Endodermal cell (in vitro differentiated cells): ENCODE results near the gene MNX1. TPM values are rescaled to one million over a fixed set of nuclear protein-coding genes. Genes with fewer than 3 reads are reported as not detected.

Experiments
- DNase-seq: peaks from one replicate; pipeline ENCODE4 v3.0.0-alpha.2; 2017
- H3K27ac ChIP-seq: 2 replicates; pipeline ENCODE4 v1.5.1; 2013; ENCODE audit warnings: mild to moderate bottlenecking, low read depth, low read length, moderate library complexity
- H3K27me3 ChIP-seq: 2 replicates; pipeline ENCODE4 v1.6.1; 2013; ENCODE audit warnings: mild to moderate bottlenecking, low read length, moderate library complexity; ENCODE audit not compliant: insufficient read depth, control insufficient read depth, poor library complexity, severe bottlenecking
- H3K36me3 ChIP-seq: 2 replicates; pipeline ENCODE4 v1.7.0; 2013; ENCODE audit warnings: mild to moderate bottlenecking, low read length, moderate library complexity; ENCODE audit not compliant: control insufficient read depth, insufficient read depth
- H3K4me1 ChIP-seq: one replicate; pipeline ENCODE4 v1.7.0; 2013; ENCODE audit warnings: low read length; ENCODE audit not compliant: control insufficient read depth, insufficient read depth
- H3K4me3 ChIP-seq: 2 replicates; pipeline ENCODE4 v1.5.1; 2013; ENCODE audit warnings: mild to moderate bottlenecking, low read length, moderate library complexity
- H3K9ac ChIP-seq: 2 replicates; pipeline ENCODE4 v1.6.1; 2013; ENCODE audit warnings: mild to moderate bottlenecking, low read length, moderate library complexity; ENCODE audit not compliant: poor library complexity, severe bottlenecking; ENCODE audit errors: extremely low read depth
- H3K9me3 ChIP-seq: 2 replicates; pipeline ENCODE4 v1.6.1; 2013; ENCODE audit warnings: mild to moderate bottlenecking, low read length, moderate library complexity; ENCODE audit not compliant: control insufficient read depth
- H3K27ac Mint-ChIP-seq: 2 replicates; pipeline ENCODE4 v1.8.0; 2020; ENCODE audit warnings: mixed read lengths
- H3K27me3 Mint-ChIP-seq: 2 replicates; pipeline ENCODE4 v1.8.0; 2021; ENCODE audit warnings: mild to moderate bottlenecking, mixed read lengths; ENCODE audit not compliant: insufficient read depth
- H3K36me3 Mint-ChIP-seq: 2 replicates; pipeline ENCODE4 v1.8.0; 2020; ENCODE audit warnings: low read depth, mixed read lengths
- H3K4me1 Mint-ChIP-seq: 2 replicates; pipeline ENCODE4 v1.8.0; 2020; ENCODE audit warnings: mixed read lengths
- H3K4me3 Mint-ChIP-seq: 2 replicates; pipeline ENCODE4 v1.8.0; 2020; ENCODE audit warnings: mild to moderate bottlenecking, moderate library complexity, mixed read lengths
- H3K9me3 Mint-ChIP-seq: 2 replicates; pipeline ENCODE4 v1.8.0; 2020; ENCODE audit warnings: mild to moderate bottlenecking, mixed read lengths
- WGBS, 2 experiments: methylation state at CpG; one replicate each; pipeline versions ENCODE4 v1.1.5 to v1.1.7; 2013; ENCODE audit warnings: missing lambda C conversion rate in 2 of 2, mixed read lengths in 1 of 2; ENCODE audit not compliant: insufficient coverage in 1 of 2, insufficient read length in 1 of 2; 5-methylcytosine and 5-hydroxymethylcytosine counted together
- total RNA-seq, 2 donors: library from RNA; stranded (reverse); fragmentation: NEBNext Ultra II Directional in 1 of 2; extraction: Animal tissue kit (Norgen Biotek cat#: 25700) in 1 of 2; gene quantifications; 2 replicates in 1 of 2; 3 replicates in 1 of 2; pipeline ENCODE4 v1.2.1, GENCODE V29; 2021
- TF ChIP-seq, protein P1 (sequence below): fragments of 200-600 bp; sonication (generic); conservative IDR thresholded peaks from 2 replicates; pipeline ENCODE4 v1.5.0; 2021; ENCODE audit warnings: antibody characterized with exemption, mild to moderate bottlenecking

The MNX1 gene
- total RNA-seq, 2 donors from 2014 or later: 14.5 to 18.7 TPM

DNA sequence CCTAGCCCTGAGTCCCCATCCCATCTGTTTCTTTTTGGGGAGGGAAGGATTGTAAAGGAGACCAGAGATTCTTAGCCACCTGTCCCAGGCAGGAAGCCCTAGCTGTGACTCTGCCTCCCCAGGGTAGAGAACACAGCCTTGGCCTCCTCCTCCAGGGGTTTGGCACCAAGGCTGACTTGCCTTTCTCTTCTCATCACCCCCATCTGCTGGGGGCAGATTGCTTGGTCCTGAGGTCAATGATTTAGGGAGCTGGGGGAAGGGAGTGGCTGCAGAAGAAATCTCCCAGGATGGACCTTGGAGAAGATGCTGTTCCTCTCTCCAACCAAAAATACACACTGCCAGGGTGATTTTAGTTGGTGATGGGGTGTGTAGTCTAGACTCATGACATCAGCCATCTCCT is 2.6 kb upstream of the MNX1 start:
- H3K9ac ChIP-seq: no peak overlapping the region
- H3K4me1 ChIP-seq: peaks cover 19% of the 10 kb centered on the region
- Mint-ChIP-seq H3K9me3 (no peaks in the 10 kb centered on the region), H3K27ac (no peak overlapping the region), H3K36me3 (no peaks in the 10 kb centered on the region), H3K4me1 (peaks cover 47% of the 10 kb centered on the region), H3K4me3 (no peak overlapping the region), H3K27me3 (peaks cover 86% of the 10 kb centered on the region)
- H3K9me3 ChIP-seq: no peaks in the 10 kb centered on the region
- no peak overlapping the region for H3K27ac ChIP-seq
- H3K36me3 ChIP-seq: no peaks in the 10 kb centered on the region
- peaks cover 88% of the 10 kb centered on the region for H3K27me3 ChIP-seq
- TF ChIP-seq, protein P1, sequence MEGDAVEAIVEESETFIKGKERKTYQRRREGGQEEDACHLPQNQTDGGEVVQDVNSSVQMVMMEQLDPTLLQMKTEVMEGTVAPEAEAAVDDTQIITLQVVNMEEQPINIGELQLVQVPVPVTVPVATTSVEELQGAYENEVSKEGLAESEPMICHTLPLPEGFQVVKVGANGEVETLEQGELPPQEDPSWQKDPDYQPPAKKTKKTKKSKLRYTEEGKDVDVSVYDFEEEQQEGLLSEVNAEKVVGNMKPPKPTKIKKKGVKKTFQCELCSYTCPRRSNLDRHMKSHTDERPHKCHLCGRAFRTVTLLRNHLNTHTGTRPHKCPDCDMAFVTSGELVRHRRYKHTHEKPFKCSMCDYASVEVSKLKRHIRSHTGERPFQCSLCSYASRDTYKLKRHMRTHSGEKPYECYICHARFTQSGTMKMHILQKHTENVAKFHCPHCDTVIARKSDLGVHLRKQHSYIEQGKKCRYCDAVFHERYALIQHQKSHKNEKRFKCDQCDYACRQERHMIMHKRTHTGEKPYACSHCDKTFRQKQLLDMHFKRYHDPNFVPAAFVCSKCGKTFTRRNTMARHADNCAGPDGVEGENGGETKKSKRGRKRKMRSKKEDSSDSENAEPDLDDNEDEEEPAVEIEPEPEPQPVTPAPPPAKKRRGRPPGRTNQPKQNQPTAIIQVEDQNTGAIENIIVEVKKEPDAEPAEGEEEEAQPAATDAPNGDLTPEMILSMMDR: no peak
- DNase-seq: peak; percentile 55
- no peak overlapping the region for H3K4me3 ChIP-seq

DNA sequence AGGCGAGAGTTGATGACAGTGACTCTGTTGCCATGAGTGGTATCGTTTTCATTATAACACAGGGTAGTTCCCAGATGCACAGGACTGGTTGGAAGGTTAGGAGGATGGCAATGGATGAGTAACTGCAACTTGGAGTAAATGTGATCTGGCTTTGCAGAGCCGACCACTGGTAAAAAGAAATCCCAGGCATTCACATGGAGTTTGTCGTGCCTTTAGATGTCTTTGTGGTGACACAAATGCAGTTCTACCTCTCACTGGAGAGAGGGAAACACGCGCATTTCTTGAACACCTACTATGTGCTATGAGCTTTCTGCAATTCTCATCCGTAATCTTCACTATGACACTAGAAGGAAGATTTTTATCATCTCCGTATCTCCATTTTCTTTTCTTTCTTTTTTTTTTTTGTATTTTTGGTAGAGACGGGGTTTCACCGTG is 1.7 kb upstream of the MNX1 start:
- Mint-ChIP-seq H3K9me3 (no peaks in the 10 kb centered on the region), H3K27ac (no peak overlapping the region), H3K36me3 (no peaks in the 10 kb centered on the region), H3K4me3 (peak overlapping the region; percentile 59), H3K4me1 (peaks cover 50% of the 10 kb centered on the region), H3K27me3 (peaks cover 86% of the 10 kb centered on the region)
- Histone ChIP-seq H3K27me3 (peaks cover 88% of the 10 kb centered on the region), H3K27ac (no peak overlapping the region), H3K9ac (no peak overlapping the region), H3K4me3 (peak overlapping the region; percentile 80), H3K4me1 (peaks cover 23% of the 10 kb centered on the region), H3K36me3 (no peaks in the 10 kb centered on the region), H3K9me3 (no peaks in the 10 kb centered on the region)
- WGBS, 2 experiments: 32 to 35% methylated on average over 5 to 10 of the region's 10 CpGs
- no peak for DNase-seq
- TF ChIP-seq, protein P1: no peak

DNA sequence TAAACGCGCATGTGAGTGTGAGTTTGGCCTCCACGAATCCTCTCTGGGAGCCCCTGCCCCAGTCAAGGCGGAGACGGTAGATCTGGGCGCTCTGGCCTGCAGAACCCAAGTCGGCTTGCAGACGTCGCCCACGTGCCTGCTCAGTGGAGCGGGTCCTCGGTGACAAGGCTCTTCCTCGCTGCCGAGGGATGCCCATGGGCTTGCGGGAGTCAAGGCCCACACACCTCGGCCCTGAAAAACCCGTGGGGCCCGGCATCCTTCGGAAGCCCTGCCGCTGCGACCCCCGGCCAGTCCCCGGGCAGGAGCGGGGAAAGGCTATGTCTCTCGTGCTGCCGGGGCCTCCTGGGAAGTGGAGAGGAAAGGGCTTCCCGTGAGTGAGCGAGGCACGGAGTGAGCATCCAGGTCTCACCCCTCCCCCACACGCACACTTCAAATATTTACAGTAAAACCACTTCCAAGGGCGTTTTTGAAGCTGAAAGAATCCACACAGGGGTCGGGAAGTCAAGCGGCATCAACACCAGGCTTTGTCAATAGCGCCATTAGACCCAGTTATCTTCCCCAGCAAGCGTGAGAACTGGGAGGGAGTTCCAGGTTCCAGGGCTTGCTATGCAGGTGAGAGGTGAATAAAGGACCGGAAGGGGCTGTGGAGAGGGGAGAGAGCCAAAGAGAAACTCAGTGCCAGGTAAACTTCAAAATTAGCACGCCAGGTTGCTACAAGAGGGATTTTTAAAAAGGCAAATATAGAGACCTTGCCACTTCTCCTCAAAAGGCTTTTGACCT is 1.1 kb upstream of the MNX1 start:
- Mint-ChIP-seq H3K4me1 (peaks cover 46% of the 10 kb centered on the region), H3K36me3 (no peaks in the 10 kb centered on the region), H3K27me3 (peaks cover 86% of the 10 kb centered on the region), H3K4me3 (peak overlapping the region; percentile 59), H3K9me3 (no peaks in the 10 kb centered on the region), H3K27ac (peak overlapping the region; percentile 44)
- H3K9me3 ChIP-seq: no peaks in the 10 kb centered on the region
- no peaks in the 10 kb centered on the region for H3K36me3 ChIP-seq
- no peak overlapping the region for H3K27ac ChIP-seq
- peak; percentile 88 for DNase-seq
- peak overlapping the region; percentile 80 for H3K4me3 ChIP-seq
- TF ChIP-seq, protein P1: no peak
- H3K9ac ChIP-seq: no peak overlapping the region
- WGBS, 2 experiments: 2 to 4% methylated on average over 12 to 37 of the region's 37 CpGs
- peaks cover 24% of the 10 kb centered on the region for H3K4me1 ChIP-seq
- H3K27me3 ChIP-seq: peaks cover 88% of the 10 kb centered on the region
